ENCODE measurements around the gene TNFRSF12A.

Gene TNFRSF12A

DNA sequence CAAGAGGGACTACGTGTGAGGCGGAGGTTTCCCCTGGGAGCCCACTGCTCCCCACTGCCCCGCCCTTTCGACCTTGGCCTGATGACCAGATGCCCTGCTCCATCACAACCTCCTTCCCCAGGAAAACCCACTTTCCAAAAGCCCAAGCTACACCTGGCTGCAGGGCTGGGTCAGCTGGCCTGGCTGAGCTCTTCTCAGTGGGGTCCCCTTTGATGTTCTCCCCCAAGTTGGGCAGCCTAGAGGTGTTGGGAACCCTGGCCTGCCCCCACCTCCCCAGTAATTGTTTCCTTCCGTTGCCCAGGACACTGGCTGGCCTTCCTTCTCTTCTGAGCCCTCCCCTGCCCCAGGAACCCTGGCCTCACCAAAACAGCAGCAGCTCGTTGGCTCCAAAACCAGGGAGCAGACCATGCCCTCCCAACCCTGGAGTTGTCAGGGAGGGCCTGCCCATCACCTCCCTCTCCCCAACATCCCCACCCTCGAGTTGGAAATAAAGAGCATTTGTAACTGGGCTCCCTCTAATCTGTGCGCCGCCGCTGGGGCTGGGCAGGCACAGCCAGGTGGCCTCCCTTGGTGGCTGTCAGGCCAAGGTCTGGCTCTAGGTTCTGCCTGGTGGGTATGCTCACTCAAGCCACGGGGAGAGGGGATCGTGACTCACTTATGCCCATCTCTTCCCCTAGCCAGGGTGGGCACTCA is 6.0 kb upstream of the TNFRSF12A start:
- in situ Hi-C loops (cut with MboI; ENCODE audit: low sequenced_read_pairs, unreplicated experiment) = no loop called here

GRCh38 chr16:3014971-3015370 is 5.2 kb upstream of the TNFRSF12A start:
- in situ Hi-C loops (cut with MboI; ENCODE audit: low sequenced_read_pairs, unreplicated experiment) = no loop called here
- DNase-seq (ENCODE audit: low spot score) = no peak
- TF ChIP-seq CTCF (IDR thresholded peaks at IDR 0.05; ENCODE audit: borderline replicate concordance, control extremely low read depth, extremely low read depth, insufficient read depth, missing control alignments) = no peak

More for the DNA sequence above, 6.0 kb upstream of the TNFRSF12A start:
- TF ChIP-seq CTCF (IDR thresholded peaks at IDR 0.05; ENCODE audit: borderline replicate concordance, control extremely low read depth, extremely low read depth, insufficient read depth, missing control alignments) = no peak
- no peak for DNase-seq (ENCODE audit: low spot score)

DNA sequence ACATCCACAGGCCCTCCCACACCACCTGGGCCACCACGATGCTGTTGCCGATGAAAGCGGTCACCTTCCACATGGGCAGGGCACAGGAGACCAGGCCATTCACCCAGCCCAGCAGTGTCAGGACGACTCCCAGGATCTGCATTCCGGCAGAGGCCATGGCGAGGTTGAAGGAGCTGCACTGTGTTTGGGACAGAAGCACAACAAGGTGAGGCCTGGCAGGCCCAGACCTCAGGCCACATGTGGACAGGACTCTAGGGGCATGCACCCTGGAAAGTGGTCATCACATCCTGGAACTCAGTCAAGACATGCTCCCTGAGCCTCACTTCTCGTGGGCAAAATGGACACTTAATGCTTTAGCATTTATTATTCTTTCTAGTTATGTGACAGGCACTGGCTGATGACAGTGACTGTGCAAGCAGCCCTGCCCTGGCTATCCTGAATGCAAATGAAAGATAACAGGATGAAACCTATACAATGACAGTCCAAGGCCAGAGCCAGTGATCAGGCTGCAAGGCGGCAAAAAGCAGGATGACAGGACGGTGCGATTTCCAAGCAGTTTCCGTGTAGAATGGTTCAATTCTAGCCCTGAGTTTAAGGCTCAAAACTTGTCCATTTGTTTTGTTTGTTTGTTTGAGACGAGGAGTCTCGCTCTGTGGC is 4.2 kb upstream of the TNFRSF12A start:
- in situ Hi-C loops (cut with MboI; ENCODE audit: low sequenced_read_pairs, unreplicated experiment) = no loop called here

DNA sequence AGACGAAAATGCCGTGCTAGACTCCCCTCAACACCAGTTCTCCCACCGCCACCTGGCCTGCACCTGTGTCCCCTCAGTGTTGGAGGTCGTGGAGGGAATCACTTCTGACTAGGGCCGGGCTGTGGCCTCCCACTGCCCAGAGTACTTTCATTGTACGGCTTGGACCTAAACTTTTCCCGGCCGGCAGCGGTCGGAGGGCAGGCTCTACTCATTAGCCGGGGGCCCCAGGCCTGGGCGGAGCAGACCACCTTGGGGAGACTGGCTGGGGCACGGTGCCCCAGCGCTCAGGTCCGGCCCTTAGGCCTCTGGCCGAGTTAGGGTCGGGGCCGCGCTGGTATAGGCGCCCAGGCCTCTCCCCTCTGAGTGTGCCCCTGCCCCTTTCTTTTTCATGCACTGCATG is 2.8 kb upstream of the TNFRSF12A start:
- no peak for DNase-seq (ENCODE audit: low spot score)
- in situ Hi-C loops (cut with MboI; ENCODE audit: low sequenced_read_pairs, unreplicated experiment) = no loop called here
- no peak for TF ChIP-seq CTCF (IDR thresholded peaks at IDR 0.05; ENCODE audit: borderline replicate concordance, control extremely low read depth, extremely low read depth, insufficient read depth, missing control alignments)

More for the DNA sequence above, 4.2 kb upstream of the TNFRSF12A start:
- DNase-seq (ENCODE audit: low spot score) = no peak
- no peak for TF ChIP-seq CTCF (IDR thresholded peaks at IDR 0.05; ENCODE audit: borderline replicate concordance, control extremely low read depth, extremely low read depth, insufficient read depth, missing control alignments)

- no peak for DNase-seq (ENCODE audit: low spot score)
- peak; percentile 47 for TF ChIP-seq CTCF (IDR thresholded peaks at IDR 0.05; ENCODE audit: borderline replicate concordance, control extremely low read depth, extremely low read depth, insufficient read depth, missing control alignments)
- in situ Hi-C loops (cut with MboI; ENCODE audit: low sequenced_read_pairs, unreplicated experiment) = no loop called here
Measured at GRCh38 chr16:3017794-3018506, 2.2 kb upstream of the TNFRSF12A start, which contains the start of gene CLDN6. CLDN6 (minus strand) TSS chr16:3018183; CDS start chr16:3016021, 2,162 bp downstream.

DNA sequence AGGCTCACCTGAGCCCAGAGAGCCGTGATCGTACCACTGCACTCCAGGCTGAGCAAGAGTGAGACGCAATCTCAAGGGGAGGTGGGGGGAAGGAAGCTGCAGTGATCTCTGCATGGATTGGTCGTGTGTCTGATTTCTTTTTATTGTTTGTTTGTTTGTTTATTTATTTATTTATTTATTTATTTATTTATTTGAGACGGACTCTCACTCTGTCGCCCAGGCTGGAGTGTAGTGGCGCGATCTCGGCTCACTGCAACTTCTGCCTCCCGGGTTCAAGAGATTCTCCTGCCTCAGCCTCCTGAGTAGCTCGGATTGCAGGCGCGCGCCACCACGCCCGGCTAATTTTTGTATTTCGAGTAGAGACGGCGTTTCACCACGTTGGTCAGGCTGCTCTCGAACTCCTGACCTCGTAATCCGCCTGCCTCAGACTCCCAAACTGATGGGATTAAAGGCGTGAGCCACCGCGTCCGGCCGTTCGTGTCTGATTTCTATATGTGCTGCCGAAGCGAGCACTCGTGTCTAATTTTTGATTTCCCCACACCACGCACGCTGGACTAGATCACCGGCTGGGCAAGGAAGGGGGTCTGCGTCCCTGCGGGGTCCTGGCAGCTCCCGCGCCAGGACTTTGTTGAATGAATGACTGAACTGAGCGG is 448 bp upstream of the TNFRSF12A start:
- TF ChIP-seq CTCF (IDR thresholded peaks at IDR 0.05; ENCODE audit: borderline replicate concordance, control extremely low read depth, extremely low read depth, insufficient read depth, missing control alignments) = no peak
- in situ Hi-C loops (cut with MboI; ENCODE audit: low sequenced_read_pairs, unreplicated experiment) = no loop called here
- DNase-seq (ENCODE audit: low spot score) = no peak
